Astrocyte (in vitro differentiated cells and primary cell): ENCODE results near the gene ZNF804B.

Experiments
- EZH2 ChIP-seq: IDR thresholded peaks from 2 replicates; pipeline ENCODE4 v1.6.1; 2012; ENCODE audit warnings: mild to moderate bottlenecking, low read length, inconsistent platforms; ENCODE audit not compliant: insufficient read depth
- TF ChIP-seq, protein P1 (sequence below): IDR thresholded peaks from 2 replicates; pipeline ENCODE4 v1.5.1; 2011; ENCODE audit warnings: low read depth, mild to moderate bottlenecking, inconsistent platforms, low read length, moderate library complexity; ENCODE audit not compliant: insufficient read depth

DNA sequence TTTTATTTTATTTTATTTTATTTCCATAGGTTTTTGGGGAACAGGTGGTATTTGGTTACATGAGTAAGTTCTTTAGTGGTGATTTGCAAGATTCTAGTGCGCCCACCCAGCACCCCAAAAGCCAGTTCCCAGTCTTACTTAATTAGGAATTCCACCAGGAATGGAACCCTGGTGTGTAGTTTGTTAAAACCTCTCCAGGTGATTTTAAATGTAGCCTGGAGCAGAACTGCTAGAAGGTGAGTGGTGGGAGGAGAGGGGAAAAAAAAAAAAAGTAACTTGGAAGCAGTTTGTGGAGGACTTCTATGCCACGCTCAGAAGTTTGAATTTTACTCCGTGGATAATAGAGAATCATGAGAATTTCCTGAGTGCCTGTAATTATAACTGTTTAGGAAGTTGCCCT lies 41.5 kb downstream of the ZNF804B start:
- TF ChIP-seq, protein P1, sequence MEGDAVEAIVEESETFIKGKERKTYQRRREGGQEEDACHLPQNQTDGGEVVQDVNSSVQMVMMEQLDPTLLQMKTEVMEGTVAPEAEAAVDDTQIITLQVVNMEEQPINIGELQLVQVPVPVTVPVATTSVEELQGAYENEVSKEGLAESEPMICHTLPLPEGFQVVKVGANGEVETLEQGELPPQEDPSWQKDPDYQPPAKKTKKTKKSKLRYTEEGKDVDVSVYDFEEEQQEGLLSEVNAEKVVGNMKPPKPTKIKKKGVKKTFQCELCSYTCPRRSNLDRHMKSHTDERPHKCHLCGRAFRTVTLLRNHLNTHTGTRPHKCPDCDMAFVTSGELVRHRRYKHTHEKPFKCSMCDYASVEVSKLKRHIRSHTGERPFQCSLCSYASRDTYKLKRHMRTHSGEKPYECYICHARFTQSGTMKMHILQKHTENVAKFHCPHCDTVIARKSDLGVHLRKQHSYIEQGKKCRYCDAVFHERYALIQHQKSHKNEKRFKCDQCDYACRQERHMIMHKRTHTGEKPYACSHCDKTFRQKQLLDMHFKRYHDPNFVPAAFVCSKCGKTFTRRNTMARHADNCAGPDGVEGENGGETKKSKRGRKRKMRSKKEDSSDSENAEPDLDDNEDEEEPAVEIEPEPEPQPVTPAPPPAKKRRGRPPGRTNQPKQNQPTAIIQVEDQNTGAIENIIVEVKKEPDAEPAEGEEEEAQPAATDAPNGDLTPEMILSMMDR, result no peak
- TF ChIP-seq EZH2, result no peak
